Activated CD4-positive, alpha-beta memory T cell treated with anti-CD3 and anti-CD28 coated beads, Interleukin-2, amount 10 ng/mL, durations not matched to agents 7 days and 5 days (primary cell): Measurements from ENCODE around the gene ZNF519. TPM values are rescaled to one million over a fixed set of nuclear protein-coding genes. Genes with fewer than 3 reads are reported as not detected.
"Not testable (repeated sequence)": the region's sequence is repeated elsewhere in the genome, so short reads cannot be mapped to it uniquely, and the experiment has no call there.

Experiments used
- CTCF ChIA-PET: fragments of 350-600 bp; sonication (Branson Sonifier 250); formaldehyde crosslinking; loops from one replicate; lab custom pipeline; 2021; ENCODE audit warnings: antibody characterized with exemption, inconsistent platforms; lab: Charles Lee
- POLR2A ChIA-PET: fragments of 350-600 bp; sonication (Branson Sonifier 250); formaldehyde crosslinking; loops from one replicate; lab custom pipeline; 2021; ENCODE audit warnings: antibody characterized with exemption; lab: Charles Lee
- DNase-seq: peaks from one replicate; pipeline ENCODE4 v3.0.0-alpha.2; 2020
- H3K27ac Mint-ChIP-seq: one replicate; pipeline ENCODE4 v1.8.0; 2021; ENCODE audit warnings: mild to moderate bottlenecking, mixed read lengths
- H3K27me3 Mint-ChIP-seq: one replicate; pipeline ENCODE4 v1.8.0; 2021; ENCODE audit warnings: mixed read lengths
- H3K36me3 Mint-ChIP-seq: one replicate; pipeline ENCODE4 v1.8.0; 2021; ENCODE audit warnings: low read depth, mixed read lengths
- H3K4me1 Mint-ChIP-seq: one replicate; pipeline ENCODE4 v1.8.0; 2021; ENCODE audit warnings: mixed read lengths
- H3K4me3 Mint-ChIP-seq: one replicate; pipeline ENCODE4 v1.8.0; 2021; ENCODE audit warnings: mild to moderate bottlenecking, mixed read lengths
- H3K9me3 Mint-ChIP-seq: one replicate; pipeline ENCODE4 v1.8.0; 2021; ENCODE audit warnings: mixed read lengths
- total RNA-seq, 2 experiments: library from RNA; stranded (reverse); gene quantifications; one replicate each; pipeline ENCODE4 v1.2.3, GENCODE V29; 2021

The ZNF519 gene
- total RNA-seq, 2 experiments from 2014 or later, result 9.1 to 11.1 TPM

DNA sequence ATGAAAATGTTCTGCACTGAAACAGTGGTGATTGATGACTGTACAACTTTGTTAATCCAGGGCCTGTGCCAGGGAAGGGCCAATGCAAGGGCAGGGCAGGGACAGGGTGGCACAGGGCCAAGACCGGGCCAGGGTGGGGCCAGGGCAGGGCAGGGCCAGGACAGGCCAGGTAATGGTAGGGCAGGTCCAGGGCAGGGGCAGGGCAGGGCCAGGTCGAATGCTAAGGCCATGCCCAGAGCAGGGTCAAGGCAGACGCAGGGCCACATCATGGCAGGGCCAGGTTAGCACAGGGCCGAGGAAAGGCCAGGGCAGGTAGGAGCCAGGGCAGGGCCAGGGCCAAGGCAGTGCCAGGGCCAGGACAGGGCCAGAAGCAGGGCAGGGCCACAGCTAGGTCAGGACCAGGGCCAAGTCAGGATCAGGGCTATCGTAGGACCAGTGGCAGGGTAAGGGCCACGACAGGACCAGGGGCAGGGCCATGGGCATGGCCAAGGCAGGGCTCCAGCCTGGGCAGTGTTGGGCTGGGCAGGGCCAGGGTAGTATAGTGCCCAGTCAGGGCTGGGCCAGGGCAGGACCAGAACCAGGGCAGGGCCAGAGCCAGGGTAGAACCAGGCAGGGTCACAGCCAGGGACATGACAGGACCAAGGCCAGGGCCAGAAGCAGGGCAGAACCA lies 38.3 kb upstream of the ZNF519 start:
- H3K36me3 Mint-ChIP-seq, H3K27me3 Mint-ChIP-seq, DNase-seq, POLR2A ChIA-PET, H3K27ac Mint-ChIP-seq, CTCF ChIA-PET, H3K4me1 Mint-ChIP-seq, H3K4me3 Mint-ChIP-seq, H3K9me3 Mint-ChIP-seq: not testable (repeated sequence)

DNA sequence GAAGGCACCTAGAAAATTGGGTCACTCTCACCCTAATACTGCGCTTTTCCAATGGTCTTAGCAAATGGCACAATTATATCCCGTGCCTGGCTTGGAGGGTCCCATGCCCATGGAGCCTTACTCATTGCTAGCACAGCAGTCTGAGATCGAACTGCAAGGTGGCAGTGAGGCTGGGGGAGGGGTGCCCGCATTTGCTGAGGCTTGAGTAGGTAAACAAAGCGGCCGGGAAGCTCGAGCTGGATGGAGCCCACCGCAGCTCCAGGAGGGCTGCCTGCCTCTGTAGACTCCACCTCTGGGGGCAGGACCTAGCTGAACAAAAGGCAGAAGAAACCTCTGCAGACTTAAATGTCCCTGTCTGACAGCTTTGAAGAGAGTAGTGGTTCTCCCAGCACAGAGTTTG lies 30.7 kb upstream of the ZNF519 start:
- POLR2A ChIA-PET, DNase-seq, CTCF ChIA-PET, H3K27ac Mint-ChIP-seq, H3K36me3 Mint-ChIP-seq, H3K4me1 Mint-ChIP-seq, H3K4me3 Mint-ChIP-seq, H3K9me3 Mint-ChIP-seq: not testable (repeated sequence)
- peaks cover 40% of the 10 kb centered on the region for H3K27me3 Mint-ChIP-seq

DNA sequence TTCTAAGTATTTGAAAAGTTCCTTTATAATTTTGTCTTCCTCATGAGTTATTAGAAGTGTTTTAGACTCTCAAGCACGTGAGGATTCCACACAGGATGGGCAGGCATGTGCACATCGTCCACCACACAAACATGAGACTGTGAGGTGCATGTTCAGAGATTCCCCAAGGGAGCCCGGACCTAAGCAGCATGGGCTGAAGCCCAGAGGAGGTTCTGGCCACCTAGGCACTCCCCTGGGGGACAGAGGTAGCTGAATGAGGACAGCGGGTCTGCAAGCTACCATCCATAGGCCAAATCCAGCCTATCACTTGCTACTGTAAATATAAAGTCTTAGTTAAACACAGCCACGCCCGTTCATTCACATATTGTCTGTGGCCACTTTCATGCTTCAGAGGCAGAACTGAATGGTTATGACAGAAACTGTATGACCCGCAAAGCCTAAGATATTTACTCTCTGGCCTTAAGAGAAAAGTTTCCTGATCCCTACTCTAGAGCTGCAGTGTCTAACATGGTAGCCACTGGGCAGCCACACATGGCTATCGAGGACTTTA lies 19.4 kb upstream of the ZNF519 start:
- H3K27me3 Mint-ChIP-seq, H3K36me3 Mint-ChIP-seq, H3K4me3 Mint-ChIP-seq, H3K27ac Mint-ChIP-seq, H3K4me1 Mint-ChIP-seq, POLR2A ChIA-PET, DNase-seq, H3K9me3 Mint-ChIP-seq, CTCF ChIA-PET: not testable (repeated sequence)

DNA sequence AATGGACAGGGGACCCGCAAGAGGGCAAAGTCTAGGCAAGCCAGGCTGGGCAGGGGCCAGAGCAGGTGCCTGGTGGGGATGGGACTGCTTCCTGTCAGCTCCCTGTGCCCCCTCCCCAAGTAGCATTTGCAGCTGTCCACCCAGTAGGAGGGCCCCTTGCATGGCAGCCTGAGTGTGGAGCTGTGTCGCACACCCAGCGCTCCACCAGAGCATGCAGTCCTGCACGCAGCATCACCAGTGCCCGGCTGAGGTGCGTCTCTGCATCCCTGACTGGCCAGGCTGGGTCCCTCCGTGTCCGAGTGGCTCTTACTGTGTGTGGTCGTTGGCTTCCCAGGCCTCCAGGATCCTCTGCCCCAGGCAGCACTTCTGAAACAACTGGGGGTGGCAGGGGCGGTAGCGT lies 18.5 kb upstream of the ZNF519 start:
- DNase-seq, H3K9me3 Mint-ChIP-seq, H3K4me1 Mint-ChIP-seq, H3K36me3 Mint-ChIP-seq, POLR2A ChIA-PET, H3K27ac Mint-ChIP-seq, H3K27me3 Mint-ChIP-seq, H3K4me3 Mint-ChIP-seq, CTCF ChIA-PET: not testable (repeated sequence)

DNA sequence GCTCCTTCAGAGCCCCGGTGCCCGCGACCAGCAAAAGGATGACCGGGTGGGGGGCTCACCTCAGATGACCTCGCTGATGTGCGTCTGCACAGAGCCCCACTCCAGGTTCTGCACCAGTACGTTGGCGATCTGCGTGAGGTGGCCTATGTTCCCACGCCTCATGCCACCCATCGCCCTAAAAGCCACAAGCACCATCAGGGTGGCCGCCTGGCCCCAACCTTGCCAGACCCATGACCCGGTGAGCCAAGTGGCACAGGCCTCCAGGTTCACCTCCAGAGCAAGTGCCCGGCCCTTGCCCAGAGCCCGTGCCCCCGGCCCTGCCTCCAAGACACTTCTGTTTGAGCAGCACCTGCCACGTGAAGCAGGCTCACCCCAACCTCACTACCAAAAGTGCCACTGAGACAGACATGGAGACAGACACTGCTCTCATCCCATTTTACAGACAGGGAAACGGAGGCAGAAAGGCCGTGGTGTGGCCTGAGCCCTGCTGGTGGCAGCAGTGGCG lies 17.7 kb upstream of the ZNF519 start:
- H3K36me3 Mint-ChIP-seq, CTCF ChIA-PET, H3K4me1 Mint-ChIP-seq, H3K4me3 Mint-ChIP-seq, H3K27me3 Mint-ChIP-seq, H3K9me3 Mint-ChIP-seq, POLR2A ChIA-PET, DNase-seq, H3K27ac Mint-ChIP-seq: not testable (repeated sequence)

DNA sequence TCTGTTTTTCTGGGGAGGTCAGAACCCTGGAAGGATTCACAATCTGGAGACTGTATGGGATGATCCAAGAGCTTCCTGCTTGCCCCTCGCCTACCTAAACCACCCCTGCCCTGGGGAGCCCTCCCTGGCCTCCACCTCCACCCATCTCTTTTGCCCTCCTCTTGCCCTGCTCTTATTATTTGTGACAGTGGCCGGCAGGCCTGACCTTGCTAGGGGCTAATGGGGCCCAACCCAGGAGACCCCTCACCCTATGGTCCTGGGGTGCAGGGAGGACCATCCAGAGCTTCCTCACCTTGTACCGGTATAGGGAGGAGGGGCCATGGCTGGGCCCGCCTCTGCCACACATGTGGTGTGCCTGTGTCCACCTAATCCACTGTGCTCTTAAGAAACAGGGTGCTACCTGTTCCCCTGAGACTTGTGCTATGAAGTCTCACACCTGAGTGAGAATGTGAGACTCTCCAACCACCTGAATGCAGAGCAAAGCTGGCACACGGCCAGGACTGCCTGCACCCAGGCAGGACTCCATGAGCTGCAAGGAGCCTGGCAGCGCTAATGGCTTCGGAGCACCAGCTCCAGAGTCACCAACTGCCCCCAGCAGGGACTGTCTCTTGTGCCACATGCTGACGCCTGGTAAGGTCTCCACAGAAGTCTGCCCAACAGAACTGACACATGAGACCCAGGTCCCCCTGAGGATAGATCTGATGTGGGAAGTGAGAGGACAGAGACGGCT lies 17.1 kb upstream of the ZNF519 start:
- H3K9me3 Mint-ChIP-seq, H3K4me3 Mint-ChIP-seq, H3K27me3 Mint-ChIP-seq, H3K4me1 Mint-ChIP-seq, H3K27ac Mint-ChIP-seq, POLR2A ChIA-PET, DNase-seq, CTCF ChIA-PET, H3K36me3 Mint-ChIP-seq: not testable (repeated sequence)

DNA sequence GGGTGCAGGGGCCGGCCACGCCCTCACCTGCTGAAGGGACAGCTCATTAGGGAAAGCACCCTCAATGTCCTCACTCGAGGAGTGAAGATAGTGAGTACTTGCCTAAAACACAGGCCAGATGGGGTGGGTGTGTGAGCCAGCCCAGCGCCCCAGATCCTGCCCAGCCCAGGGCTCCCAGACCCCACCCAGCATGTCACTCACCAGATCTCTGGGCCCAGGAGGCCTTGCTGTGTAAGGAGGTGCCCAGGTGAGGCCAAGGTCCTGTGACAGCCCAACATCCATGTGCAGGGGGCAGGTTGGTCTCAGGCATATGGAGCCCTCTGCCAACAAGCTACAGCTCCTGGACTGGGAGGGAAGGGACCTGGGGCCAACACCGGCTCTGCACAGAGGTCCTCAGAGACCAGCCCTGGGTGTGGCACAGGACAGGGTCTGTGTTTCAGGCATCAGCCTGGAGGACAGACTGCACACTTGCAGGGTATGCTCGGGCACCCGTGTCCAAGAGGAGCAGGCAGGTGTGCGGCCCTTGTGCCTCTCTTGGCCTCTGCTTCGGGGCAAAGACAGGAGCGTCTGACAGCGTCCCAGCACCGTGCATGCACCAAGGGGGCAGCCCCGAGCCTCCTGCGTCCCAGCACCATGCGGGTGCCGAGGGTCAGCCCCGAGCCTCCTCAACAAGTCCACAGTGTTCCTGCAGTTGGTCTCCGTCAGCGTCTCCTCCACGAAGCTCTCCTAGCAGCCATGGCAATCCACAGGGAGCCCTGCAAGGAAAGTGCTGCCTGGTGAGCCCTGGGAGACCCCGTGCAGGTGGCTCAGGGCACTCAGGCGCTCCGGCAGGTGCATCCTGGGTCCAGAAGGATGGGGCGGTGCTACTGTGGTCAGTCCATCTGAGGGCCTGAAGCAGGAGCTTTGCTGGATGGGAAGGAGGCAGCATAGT lies 16.0 kb upstream of the ZNF519 start:
- POLR2A ChIA-PET, result not testable (repeated sequence)

DNA sequence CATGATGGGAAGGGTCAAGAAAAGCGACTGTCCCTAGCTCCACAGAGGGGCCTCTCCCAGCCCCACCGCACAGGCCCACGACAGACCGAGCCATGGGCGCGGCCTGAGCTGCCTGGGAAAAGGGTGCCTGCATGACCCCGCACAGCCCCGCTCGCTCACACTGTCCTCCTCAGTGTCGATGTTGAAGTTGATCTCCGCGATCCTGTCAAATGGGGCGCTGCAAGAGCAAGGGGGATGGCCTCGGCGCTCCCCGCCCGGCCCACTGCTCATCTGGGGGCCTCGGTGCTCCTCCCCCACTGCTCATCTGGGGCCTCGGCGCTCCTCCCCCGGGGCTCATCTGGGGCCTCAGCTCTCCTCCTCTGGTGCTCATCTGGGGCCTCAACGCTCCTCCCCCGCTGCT lies 14.5 kb upstream of the ZNF519 start:
- H3K4me1 Mint-ChIP-seq, H3K27ac Mint-ChIP-seq, H3K4me3 Mint-ChIP-seq, POLR2A ChIA-PET, CTCF ChIA-PET, H3K36me3 Mint-ChIP-seq, H3K9me3 Mint-ChIP-seq, H3K27me3 Mint-ChIP-seq, DNase-seq: not testable (repeated sequence)

More for the DNA sequence above, 16.0 kb upstream of the ZNF519 start:
- H3K27ac Mint-ChIP-seq, H3K9me3 Mint-ChIP-seq, H3K27me3 Mint-ChIP-seq, CTCF ChIA-PET, DNase-seq, H3K4me1 Mint-ChIP-seq, H3K36me3 Mint-ChIP-seq, H3K4me3 Mint-ChIP-seq: not testable (repeated sequence)

DNA sequence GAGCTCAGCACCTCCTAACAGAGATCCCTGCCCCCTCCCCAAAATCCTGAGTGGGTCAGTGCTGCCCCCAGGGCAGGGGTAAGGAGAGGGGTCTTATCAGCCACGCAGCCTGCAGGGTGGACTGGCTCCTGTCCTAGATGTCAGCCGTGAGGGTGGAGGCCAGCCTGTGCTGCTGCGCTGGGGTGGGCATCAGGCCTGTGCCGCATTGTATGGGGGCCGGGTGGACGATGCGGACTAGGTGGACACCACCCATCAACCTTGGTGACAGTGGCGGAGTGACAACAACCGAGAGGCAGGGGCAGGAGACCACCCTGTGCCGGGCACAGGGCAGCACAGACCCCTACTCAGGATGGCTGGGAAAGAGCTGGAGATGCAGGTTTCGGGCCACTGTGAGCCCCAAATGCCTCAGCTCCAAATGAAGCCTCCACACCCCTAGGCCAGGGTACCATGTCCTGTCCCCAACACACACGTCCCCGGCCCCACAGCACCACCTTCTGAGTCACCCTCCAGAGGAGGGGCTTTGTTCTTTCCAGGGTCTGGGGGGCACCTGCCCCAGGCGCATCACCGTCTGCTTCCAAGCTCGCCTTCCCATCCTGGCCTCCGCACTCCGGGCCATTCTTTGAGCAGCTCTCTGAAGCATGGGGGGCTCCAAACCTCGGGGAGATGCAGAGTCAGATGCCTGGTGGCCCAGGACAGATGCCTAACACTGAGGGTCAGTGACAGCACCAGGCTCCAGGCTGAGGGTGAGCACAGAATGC lies 13.5 kb upstream of the ZNF519 start:
- H3K9me3 Mint-ChIP-seq, CTCF ChIA-PET: not testable (repeated sequence)

DNA sequence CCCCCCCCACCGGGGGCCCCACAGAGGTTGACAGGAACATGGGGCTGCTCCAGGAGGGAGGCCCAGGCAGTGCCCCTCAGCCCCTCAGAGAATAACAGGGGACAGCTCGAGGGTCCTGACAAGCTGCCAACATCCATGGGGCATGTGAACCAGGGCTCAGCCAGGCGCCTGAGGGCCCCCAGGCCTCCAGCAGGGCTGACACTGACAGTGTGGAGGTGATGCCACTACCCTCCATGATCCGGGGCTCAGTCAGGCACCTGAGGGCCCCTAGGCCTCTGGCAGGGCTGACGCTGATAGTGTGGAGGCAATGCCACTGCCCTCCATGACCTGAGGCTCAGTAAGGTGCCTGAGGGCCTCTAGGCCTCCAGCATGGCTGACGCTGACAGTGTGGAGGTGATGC lies 12.8 kb upstream of the ZNF519 start:
- POLR2A ChIA-PET, H3K36me3 Mint-ChIP-seq, H3K27me3 Mint-ChIP-seq, H3K27ac Mint-ChIP-seq, CTCF ChIA-PET, H3K4me1 Mint-ChIP-seq, H3K9me3 Mint-ChIP-seq, DNase-seq, H3K4me3 Mint-ChIP-seq: not testable (repeated sequence)

More for the DNA sequence above, 13.5 kb upstream of the ZNF519 start:
- H3K36me3 Mint-ChIP-seq, H3K27ac Mint-ChIP-seq, DNase-seq, H3K4me3 Mint-ChIP-seq, POLR2A ChIA-PET, H3K4me1 Mint-ChIP-seq, H3K27me3 Mint-ChIP-seq: not testable (repeated sequence)

DNA sequence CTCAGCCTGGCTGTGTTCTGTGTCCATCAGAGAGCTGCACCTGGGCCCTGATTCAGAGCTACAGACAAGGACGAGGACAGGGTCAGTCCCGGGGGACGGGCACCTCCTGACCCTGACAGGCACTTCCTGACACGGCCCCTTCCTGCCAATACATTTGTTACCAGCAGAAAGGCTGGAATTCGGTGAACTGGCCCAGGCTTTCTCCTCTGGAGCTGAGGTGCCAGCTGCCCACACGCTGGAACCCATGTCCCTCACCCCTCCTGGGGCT lies 12.3 kb upstream of the ZNF519 start:
- POLR2A ChIA-PET, result no interaction called here
- no peaks in the 10 kb centered on the region for H3K9me3 Mint-ChIP-seq
- no peak for DNase-seq
- H3K27ac Mint-ChIP-seq, result no peak overlapping the region
- CTCF ChIA-PET, result no interaction called here
- no peaks in the 10 kb centered on the region for H3K36me3 Mint-ChIP-seq
- no peak overlapping the region for H3K4me3 Mint-ChIP-seq
- H3K4me1 Mint-ChIP-seq, result no peaks in the 10 kb centered on the region
- H3K27me3 Mint-ChIP-seq, result no peaks in the 10 kb centered on the region

DNA sequence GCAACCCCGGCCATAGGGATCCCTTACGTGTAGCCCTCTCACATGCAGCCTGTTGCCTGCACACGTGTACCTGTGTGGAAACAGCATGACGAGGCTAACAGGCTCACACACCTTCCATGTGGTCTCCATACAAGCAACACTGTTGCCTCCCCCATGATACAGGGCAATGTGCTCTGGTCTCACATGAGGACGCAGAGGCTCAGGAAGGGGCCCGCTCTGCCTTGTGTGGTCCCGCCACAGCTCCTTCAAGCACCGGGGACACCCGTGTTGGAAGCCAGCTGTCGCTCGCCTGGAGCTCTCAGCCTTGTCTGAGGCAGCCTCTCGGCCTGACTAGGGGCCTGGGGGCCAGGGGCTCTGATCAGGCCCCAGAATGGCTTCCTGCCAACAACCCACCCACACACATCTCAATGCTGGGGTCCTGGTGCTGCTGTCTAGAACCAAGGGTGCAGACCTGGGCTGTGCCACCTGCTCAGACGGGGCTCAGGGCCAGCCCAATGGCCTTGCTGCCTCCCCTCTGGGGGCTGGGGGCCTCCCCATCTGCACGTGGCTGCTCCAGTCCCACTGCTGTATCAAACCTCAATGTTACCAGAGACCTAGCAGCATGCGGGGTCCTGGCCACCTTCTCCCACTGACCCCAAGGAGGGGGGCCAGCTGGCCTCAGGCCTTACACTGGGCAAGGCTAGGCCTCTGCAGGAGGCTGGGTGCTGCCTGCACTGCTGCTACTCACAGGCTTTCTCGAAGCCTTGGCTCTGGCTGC lies 11.8 kb upstream of the ZNF519 start:
- not testable (repeated sequence) for H3K27ac Mint-ChIP-seq

More for the DNA sequence above, 11.8 kb upstream of the ZNF519 start:
- CTCF ChIA-PET, H3K4me1 Mint-ChIP-seq, DNase-seq, H3K27me3 Mint-ChIP-seq, H3K36me3 Mint-ChIP-seq, POLR2A ChIA-PET, H3K9me3 Mint-ChIP-seq, H3K4me3 Mint-ChIP-seq: not testable (repeated sequence)
